CD4-positive, alpha-beta T cell treated with Interleukin-10 for 1 hour (primary cell): ENCODE data around the gene IDS.
A peak's percentile ranks its signal among the peaks of the same experiment; 100 is the strongest.
"Not testable (repeated sequence)": the region's sequence is repeated elsewhere in the genome, so short reads cannot be mapped to it uniquely, and the experiment has no call there.

ENCODE experiments used
- DNase-seq: peaks from one replicate; pipeline ENCODE4 v3.0.0-alpha.2; 2020

IDS gene

GRCh38 chrX:149526318-149527033 is 21.4 kb upstream of the IDS start:
- DNase-seq: not testable (repeated sequence)

- peak; percentile 71 for DNase-seq
These were observed 20.8 kb upstream of the IDS start for GRCh38 chrX:149525903-149526302.

- DNase-seq: peak; percentile 87
These were observed 20.3 kb upstream of the IDS start for GRCh38 chrX:149525389-149525788.

GRCh38 chrX:149522916-149523315 is 17.8 kb upstream of the IDS start:
- no peak for DNase-seq

GRCh38 chrX:149521438-149521837 is 16.3 kb upstream of the IDS start:
- peak; percentile 59 for DNase-seq

- not testable (repeated sequence) for DNase-seq
These were observed 15.7 kb upstream of the IDS start for GRCh38 chrX:149520636-149521277.

GRCh38 chrX:149518236-149518635 is 13.1 kb upstream of the IDS start:
- DNase-seq: no peak

GRCh38 chrX:149517308-149517707 is 12.2 kb upstream of the IDS start:
- DNase-seq: no peak

GRCh38 chrX:149516604-149517003 is 11.5 kb upstream of the IDS start:
- no peak for DNase-seq

GRCh38 chrX:149515954-149516602 is 11.0 kb upstream of the IDS start:
- DNase-seq: no peak

- no peak for DNase-seq
These were observed 8.8 kb upstream of the IDS start for GRCh38 chrX:149513825-149514428.

GRCh38 chrX:149512225-149512885 is 7.2 kb upstream of the IDS start:
- DNase-seq: peak; percentile 74

- no peak for DNase-seq
These were observed 6.0 kb upstream of the IDS start for GRCh38 chrX:149511081-149511480.

- DNase-seq: no peak
These were observed 5.3 kb upstream of the IDS start for GRCh38 chrX:149510386-149510785.

- no peak for DNase-seq
These were observed 3.4 kb upstream of the IDS start for GRCh38 chrX:149508467-149508866.

- no peak for DNase-seq
These were observed 1.2 kb upstream of the IDS start for GRCh38 chrX:149506349-149506748.

GRCh38 chrX:149505671-149506070 is 565 bp upstream of the IDS start:
- DNase-seq: no peak

GRCh38 chrX:149504226-149504914 is 736 bp downstream of the IDS start:
- DNase-seq: peak; percentile 82

- DNase-seq: peak; percentile 83
These were observed 1.7 kb downstream of the IDS start for GRCh38 chrX:149503446-149503845.

GRCh38 chrX:149502923-149503322 is 2.2 kb downstream of the IDS start:
- DNase-seq: peak; percentile 45

- DNase-seq: no peak
These were observed 5.3 kb downstream of the IDS start for GRCh38 chrX:149499766-149500165.

- DNase-seq: no peak
These were observed 6.3 kb downstream of the IDS start for GRCh38 chrX:149498767-149499166.

- DNase-seq: no peak
These were observed 7.5 kb downstream of the IDS start for GRCh38 chrX:149497626-149498025.
